ENCODE measurements around the gene ZNF607.

- no peak for TF ChIP-seq CTCF (conservative IDR thresholded peaks at IDR 0.05; ENCODE audit: low read depth, low read length)
- no peak for TF ChIP-seq EZH2 (IDR thresholded peaks at IDR 0.05; ENCODE audit: low read length, unreplicated experiment)
Observed at GRCh38 chr19:37691881-37692504, 27.6 kb downstream of the ZNF607 start.
